Adrenal gland (tissue), 5 donors: ENCODE measurements around the gene ADGRE1.

ENCODE experiments used
- CTCF ChIP-seq, 6 experiments: fragments of 450-650 bp in 4 of 6; fragments of 200-600 bp in 2 of 6; sonication (generic) in 1 of 6; IDR thresholded peaks; 1 replicate in 5 of 6; 2 replicates in 1 of 6; pipeline versions ENCODE4 v1.5.1 to v1.8.0; 2016 to 2021; ENCODE audit warnings: antibody characterized with exemption in 6 of 6, mild to moderate bottlenecking in 2 of 6, moderate library complexity in 1 of 6
- POLR2A ChIP-seq, 2 donors: fragments of 450-650 bp; IDR thresholded peaks; one replicate each; pipeline ENCODE4 v1.6.1; 2017; ENCODE audit warnings: antibody characterized with exemption in 2 of 2, mild to moderate bottlenecking in 2 of 2, moderate library complexity in 1 of 2
- donor health status: DM: no; HTN: no; CAD: no.

GRCh38 chr19:6906559-6907060 lies 19.2 kb downstream of the ADGRE1 start:
- TF ChIP-seq POLR2A (IDR thresholded peaks at IDR 0.05) (no peak), CTCF (IDR thresholded peaks at IDR 0.05) (no peak)
